RPMI8226 (cell line): ENCODE results near the gene FAM83G.
"Not testable (repeated sequence)": the region's sequence is repeated elsewhere in the genome, so short reads cannot be mapped to it uniquely, and the experiment has no call there.

Source experiments
- DNase-seq: peaks from one replicate; pipeline ENCODE4 v3.0.0-alpha.2; 2015

Gene FAM83G

DNA sequence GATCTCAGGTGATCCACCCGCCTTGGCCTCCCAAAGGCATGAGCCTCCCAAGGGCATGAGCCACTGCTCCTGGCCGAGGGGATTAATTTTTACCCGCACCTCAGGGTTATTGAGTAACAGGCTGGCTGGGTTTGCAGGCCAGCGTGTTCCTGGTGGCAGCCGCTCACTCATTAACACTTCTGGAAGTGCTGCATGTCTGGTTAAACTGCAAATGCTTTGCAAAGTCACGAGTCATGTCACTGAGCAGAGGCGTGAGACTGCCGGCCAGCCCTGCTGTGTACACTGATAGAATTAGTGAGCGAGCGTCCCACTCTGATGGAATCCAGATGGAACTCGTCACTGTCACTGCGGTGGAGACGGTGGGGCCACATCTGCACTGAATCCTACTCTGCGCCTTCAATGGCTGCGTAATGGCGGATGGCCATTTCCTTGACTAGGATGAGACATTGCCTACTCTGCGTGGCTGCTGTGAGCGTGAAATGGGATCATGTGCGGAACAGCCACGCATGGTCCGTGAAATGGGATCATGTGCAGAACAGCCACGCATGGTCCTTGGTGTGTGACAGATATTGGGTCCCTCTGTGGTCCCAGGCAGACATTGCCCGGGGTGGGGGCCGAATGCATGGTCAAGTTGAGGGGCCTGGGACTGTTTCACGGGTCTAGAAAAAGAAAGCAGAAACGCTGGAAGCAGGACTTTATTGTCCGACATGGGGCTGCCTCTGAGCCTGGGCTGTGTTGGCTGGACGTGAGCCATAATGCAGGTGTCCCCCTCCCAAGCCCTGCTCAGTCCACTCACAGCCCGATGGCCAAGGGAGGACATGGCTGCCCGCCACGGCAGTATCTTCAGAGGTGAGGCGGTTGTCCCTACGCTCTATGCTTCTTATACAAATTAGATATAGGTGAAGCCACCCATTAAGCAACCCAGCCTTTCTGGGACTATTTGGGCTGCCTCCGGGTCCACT is 53.3 kb downstream of the FAM83G start:
- no peak for DNase-seq

DNA sequence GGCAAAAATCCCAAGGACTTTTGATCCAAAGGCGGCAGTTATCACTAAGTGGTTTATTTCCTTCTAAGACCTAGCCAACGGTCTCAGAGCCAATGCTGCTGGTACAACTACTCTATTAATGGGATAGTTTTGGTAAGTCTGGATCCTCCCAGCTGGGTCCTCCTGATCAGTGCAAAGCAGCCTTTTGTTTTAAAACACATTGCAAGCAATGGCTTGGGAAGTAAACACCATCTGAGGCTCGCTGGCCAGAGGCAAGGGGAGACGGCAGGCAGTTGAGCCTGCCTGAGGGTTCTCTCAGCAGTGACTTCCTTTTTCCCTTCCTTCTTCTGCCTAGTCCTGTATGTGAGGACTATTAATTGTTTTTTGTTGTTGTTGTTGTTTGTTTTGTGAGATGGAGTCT is 54.2 kb downstream of the FAM83G start:
- DNase-seq, result no peak

DNA sequence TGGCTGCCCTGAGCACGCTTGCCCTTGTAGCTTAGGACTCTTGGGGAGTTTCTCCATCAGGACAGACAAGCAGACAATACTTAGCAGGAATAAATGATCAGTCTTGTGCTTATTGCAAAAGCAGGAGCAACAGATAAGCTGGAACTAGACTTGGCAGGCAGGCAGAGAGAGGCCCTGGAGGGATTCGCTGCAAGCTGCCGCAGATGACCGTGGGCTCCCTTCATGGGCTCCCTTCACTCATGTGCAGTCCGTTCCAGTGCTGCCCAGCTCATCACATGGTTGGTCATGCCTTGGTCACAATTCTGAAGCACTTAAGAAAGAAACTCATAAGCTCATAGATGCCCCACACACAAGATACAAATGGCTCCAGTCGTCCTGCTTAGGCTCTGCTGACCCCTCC is 55.0 kb downstream of the FAM83G start:
- DNase-seq, result no peak

DNA sequence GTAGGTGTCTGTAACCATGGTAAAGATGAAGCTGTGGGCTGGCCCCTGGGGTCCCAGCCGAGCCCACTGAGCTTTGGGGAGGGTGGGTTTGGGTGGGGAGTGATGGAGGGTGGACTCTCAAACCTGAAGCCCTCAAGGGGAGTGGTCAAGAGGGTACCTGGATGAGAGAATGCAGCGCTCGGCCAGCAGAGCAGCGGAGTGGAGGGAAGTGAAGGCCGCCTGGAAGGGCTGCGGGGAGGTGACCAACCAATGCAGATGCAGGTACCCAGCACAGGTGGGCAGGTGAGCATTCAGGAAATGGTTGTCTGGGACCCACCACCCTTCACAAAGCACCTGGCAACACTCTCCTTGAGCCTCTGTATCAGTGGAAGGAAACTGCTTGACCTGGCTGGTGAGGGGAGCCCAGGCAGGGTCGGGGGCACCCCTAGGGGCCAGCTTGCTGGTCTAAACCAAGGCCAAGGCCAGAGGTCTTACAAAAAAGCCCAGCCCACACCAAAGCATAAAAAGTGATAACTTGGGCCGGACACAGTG is 56.0 kb downstream of the FAM83G start:
- DNase-seq, result no peak

DNA sequence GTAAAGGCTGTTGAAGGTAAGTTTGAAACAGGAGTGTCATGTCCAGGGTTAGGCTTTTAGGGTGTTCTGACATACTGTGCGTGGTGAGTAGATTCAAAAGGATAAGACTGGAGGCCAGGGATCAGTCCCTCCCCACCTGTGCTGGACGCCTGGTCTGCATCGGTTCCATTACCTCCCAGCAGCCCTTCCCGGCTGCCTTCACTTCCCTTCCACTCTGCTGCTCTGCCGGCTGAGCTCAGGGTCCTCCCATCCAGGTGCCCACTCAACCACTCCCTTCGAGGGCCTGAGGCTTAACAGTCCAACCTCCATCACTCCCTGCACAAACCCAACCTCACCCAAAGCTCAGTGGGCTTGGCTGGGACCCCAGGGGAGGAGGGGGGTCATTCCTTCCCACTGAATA is 56.7 kb downstream of the FAM83G start:
- no peak for DNase-seq

DNA sequence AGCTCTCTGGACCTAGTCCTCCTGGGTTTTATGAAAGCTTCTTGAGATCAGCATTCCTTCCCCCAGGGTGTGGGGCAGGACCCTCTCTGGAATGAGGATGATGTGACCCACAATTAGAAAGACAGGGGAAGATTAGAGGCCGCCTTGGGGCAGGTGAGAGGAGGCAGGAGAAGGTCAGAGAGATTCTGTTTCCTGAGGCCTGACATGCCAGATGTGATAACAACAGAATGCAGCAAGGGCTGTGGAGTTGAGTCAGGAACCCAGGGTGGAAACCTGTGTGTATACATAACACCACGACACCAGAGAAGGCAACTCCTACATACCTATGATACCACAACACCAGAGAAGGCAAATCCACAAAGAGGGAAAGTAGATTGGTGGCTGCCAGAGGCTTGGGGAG is 58.0 kb downstream of the FAM83G start:
- DNase-seq, result no peak

DNA sequence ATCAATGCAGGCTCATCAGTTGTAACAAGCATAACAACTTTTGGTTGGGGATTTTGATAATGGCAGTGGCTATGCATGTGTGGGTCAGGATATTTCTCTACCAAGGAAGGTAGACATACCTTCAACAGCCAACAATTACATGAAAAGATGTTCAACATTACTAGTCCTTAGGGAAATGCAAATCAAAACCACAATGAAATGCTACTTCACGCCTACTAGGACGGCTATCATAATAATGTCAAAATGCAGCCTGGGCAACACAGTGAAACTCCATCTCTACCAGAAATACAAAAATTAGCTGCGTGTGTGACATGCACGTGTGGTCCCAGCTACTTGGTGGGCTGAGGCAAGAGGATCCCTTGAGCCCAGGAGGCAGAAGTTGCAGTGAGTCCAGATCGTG is 59.9 kb downstream of the FAM83G start:
- no peak for DNase-seq

DNA sequence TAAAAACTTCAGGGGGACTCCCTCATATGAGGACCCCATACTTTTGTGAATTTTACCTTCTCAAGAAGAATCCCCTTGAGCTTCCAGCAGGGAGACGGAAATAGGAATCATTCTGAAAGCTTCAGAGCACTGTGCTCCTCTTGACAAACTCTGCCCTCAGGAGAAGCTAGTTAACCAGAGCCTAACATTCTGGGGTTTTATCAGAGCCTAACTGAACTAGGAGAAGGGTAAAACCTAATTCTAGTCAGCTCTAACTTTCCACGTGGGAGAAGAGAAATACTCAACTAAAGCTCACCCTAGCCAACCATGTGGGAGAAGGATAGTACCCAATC is 65.9 kb downstream of the FAM83G start:
- no peak for DNase-seq

DNA sequence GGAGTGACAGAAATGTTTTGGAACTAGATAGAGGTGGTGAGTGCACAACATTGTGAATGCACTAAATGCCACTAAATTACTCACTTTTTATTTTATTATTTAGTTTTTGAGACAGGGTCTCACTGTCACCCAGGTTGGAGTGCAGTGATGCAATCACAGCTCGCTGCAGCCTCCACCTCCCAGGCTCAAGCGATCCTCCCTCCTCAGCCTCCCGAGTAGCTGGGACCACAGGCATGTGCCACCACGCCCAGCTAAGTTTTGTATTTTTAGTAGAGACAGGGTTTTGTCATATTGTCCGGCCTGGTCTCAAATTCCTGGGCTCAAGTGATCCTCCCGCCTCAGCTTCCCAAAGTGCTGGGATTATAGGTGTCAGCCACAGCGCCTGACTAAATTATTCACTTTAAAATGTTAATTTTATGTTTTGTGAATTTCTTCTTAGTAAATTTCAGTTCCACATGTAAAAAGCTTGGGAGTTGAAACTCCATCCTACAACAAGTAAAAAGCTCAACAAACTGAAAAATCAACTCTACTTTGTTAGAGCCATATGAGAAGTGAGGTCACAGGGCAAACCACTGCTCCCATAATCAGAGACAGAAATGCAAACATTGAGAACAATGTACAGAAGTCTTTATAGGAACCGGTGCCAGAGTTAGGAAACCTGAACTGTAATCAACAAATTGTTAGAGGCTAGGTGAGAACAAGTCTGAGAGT is 66.4 kb downstream of the FAM83G start:
- DNase-seq, result no peak

DNA sequence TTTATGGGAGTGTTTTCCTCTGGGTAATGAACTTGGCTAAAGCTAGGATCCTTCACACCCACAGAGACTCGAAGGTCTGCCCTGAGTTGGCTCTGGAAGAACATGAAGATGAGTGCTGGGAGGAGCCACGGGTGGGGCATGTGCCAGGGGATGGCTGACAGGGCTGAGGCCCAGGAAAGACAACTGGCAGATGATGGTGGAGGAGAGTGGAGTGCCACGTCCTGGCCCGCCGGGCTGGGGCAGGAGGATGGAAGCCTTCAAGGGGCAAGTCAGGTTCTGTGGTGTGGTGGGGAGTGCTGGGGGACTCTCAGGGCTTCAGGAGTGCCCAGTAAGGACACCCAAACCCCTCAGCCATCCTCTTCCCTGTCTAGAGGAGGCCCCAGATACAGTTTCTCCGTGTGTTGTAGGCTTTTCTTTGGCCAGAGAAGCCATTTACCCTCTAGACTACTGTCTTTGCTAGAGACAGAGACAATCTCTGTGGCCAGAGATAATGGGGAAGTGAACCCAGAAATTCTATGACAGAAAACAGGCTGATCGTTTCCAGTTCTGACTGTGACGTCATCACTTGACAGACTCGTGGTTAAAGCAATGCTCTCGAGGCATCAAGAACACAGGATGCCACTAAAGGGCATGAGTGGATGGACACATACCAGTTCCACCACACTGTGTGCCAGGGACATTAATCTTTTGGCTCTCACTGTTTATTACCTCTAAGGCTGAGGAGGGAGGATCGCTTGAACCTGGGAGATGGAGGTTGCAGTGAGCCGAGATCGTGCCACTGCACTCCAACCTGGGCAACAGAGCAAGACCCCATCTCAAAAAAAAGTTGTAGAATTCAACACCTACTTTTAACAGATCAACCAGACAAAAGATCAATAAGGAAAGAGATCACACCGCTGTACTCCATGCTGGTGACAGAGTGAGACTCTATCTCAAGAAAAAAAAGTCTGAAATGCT is 71.2 kb downstream of the FAM83G start:
- no peak for DNase-seq

DNA sequence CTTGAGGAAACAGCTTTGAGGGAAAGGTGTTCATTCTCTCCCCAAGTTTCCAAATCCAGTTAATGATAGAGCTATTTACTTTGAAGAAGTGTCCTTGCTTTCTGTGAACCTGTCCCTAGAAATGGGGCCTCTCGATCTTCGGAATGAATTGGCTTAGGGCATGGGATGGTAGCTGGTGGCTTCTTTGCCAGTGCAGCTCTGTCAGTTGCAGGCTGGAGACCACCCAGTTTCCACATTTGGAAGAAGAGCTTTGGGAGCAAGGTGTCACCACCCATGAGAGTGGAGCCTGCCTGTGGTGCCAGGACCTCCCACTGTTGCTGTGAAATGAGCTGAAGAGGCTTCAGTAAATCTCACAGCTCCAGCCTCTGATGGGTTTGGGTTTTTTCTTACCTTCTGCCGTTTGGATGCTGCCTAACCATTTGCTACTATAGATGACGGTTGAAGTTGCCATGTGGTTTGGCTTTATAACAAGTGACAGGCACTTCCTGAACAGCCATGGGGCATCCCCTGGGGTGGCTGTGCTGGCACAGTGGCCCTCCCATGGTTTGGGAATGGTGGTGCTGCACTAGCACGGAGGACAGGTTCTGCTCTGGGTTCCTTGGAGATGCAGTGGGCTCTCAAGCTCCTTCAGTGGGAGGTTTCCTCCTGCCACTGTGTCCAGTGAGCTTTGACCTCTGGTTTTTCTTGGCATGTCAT is 72.1 kb downstream of the FAM83G start:
- DNase-seq, result no peak

DNA sequence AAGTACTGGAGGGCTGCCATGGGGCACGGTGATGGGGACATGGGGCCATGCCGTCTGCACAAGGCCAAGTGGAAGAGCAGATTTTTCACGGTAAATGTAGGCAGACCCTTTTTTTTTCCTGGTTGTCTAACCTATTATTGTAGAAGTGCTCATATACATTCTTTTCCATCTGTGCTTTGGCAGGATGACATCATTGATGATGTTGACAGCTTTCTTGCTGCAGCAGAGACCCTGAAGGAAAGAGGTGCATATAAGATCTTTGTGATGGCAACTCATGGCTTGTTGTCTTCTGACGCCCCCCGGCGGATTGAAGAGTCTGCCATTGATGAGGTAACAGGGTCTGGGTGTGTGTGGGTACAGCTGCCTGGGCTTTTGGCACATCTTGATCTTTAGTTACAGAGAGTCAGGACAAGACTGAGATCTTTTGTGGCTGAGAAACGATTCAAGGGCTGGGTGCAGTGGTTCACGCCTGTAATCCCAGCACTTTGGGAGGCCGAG is 75.9 kb downstream of the FAM83G start:
- DNase-seq, result no peak

DNA sequence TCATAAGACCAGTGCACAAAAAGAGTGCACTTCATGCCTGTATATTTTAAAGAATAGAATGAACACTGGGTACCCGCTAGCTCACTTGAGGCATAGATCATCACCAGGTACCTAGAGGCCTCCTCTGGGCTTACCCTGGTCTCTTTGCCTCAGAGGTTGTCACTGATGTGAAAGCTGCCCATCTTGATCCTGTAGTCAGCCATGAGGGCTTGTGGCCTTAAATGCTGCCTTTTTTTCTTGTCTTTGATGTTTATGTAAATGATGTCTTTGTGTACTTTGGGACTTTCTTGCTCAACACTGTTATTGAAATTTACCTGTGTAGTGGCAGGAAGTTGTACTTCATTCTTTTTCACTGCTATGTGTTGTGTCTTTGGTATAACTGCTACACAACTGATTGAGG is 79.4 kb downstream of the FAM83G start:
- no peak for DNase-seq

DNA sequence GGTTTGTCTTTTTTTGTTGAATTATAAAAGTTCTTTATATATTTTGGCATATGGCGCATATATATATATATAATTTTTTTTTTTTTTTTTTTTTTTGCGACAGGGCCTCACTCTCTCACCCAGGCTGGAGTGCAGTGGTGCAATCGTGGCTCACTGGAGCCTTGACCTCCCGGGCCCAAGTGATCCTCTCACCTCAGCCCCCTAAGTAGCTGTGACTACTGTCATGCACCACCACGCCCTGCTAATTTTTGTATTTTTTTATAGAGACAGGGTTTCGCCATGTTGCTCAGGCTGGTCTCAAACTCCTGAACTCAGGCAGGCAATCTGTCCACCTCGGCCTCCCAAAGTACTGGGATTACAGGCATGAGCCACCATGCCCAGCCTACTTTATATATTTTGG is 82.0 kb downstream of the FAM83G start:
- DNase-seq, result not testable (repeated sequence)

DNA sequence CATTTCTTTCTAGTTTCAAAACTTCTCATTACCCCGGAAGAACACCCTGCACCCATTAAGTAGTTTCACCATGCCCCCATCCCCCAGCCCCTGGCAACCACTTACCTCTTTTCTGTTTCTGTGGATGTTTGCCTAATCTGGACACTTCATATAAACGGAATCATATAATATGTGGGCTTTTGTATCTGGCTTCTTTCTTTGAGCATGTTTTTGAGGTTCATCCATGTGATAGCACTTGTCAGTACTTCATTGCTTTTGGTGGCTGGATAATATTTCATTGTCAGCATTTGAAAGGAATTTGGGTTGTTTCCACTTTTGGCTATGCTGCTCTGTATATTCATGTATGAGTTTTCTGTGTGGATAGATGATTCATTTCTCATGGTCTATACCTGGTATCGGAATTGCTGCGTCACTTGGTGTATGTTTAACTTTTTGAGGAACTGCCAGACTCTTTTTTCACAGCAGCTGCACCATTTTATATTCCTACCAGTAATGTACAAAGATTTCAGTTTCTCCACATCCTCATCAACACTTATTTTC is 82.6 kb downstream of the FAM83G start:
- peak; percentile 72 for DNase-seq

DNA sequence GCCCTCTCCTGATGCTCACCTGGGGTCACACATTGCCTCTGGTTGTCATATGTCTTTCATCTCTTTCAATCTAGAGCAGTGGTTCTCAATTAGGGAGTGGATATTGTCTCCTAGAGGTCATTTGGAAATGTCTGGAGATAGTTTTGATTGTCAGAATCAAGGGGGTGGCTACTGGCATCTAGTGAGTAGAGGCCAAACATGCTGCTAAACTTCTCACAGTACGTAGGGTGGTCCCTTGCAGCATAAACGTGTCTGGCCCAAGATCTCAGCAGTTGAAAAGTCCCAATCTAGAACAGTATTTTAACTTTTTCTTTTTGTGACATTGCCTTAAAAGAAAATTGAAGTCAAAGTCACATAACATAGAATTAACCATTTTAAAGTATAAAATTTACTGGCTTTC is 83.1 kb downstream of the FAM83G start:
- DNase-seq, result no peak

DNA sequence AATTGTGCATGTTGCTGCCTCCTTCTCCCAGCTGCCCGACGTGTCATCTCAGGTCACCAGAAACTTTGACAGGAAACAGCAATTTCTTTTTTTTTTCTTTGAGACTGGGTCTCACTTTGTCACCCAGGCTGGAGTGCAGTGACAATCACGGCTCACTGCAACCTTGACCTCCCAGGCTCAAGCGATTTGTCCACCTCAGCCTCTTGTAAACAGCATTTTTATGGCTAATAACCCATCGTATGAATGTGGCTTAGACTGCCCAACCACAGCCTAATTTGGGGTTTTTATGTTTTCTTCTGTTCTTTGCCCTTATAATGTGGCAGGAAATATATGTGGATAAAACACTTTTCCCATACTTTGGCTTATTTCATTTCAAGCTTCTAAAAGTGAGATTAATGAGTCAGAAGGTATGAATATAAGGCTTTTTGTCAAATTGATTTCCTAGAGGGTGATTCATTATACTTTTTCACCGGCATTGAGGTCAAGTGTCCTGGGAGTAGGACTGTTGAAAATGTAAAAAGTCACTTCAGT is 83.6 kb downstream of the FAM83G start:
- DNase-seq, result peak; percentile 58

DNA sequence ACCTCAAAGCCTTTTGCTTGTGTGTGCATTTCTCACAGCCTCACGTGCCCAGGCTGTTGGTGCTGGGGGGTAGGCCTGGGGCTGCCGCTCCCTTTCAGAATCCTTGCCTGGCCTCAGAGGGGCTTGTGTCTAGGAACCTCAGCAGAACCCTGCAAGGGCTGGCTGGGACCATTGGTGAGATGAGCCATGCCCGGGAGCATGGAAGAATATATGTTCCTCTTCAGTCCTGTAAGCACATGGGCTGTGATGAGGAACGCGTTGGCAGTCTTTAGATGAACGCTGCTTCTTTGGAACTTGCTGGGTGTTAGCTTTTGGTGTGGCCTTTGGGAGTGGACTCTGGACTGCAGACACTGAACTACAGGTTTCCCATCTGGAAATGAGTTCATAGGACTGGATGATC is 84.6 kb downstream of the FAM83G start:
- peak; percentile 5 for DNase-seq
